ENCODE results near the gene ADA. TPM values are rescaled to one million over a fixed set of nuclear protein-coding genes. Genes with fewer than 3 reads are reported as not detected.

The ADA gene
- total RNA-seq, 2 experiments from 2014 or later, result 67.0 to 142 TPM

DNA sequence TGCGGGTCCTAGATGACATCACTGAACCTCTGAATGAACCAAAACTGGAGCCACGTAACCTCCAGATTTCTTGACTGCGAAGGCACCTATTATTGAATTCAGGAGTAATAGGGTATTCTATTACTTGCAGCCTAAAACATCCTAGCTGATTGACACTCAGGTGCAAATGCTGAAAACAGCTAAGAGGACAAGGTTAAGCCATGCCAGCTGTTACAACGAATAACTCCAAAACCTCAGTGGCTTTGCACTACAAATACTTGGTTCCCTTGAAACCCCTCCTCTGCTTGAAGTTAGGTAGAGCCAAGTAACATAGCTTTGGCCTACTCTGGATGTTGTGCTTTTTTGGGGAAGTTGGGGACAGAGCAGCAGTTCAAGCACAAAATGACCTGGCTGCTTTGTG is 42.7 kb upstream of the ADA start:
- Histone ChIP-seq H4K20me1 (ENCODE audit: insufficient read depth, low read length) (no peaks in the 10 kb centered on the region), H3K9me3 (ENCODE audit: low read length) (peaks cover 7% of the 10 kb centered on the region; the same call in 1 of the 2 replicates), H3K4me1 (ENCODE audit: insufficient read depth, low read length, poor library complexity, severe bottlenecking) (peaks cover 11% of the 10 kb centered on the region), H3K4me3 (ENCODE audit: low read depth, low read length, poor library complexity, severe bottlenecking) (no peak overlapping the region), H3K36me3 (ENCODE audit: insufficient read depth, low read length) (no peaks in the 10 kb centered on the region; the same call in 1 of the 2 replicates), H3K9me2 (ENCODE audit: insufficient read depth, low read length) (no peaks in the 10 kb centered on the region), H3K27ac (ENCODE audit: low read depth, low read length, poor library complexity, severe bottlenecking) (no peak overlapping the region), H3K79me2 (ENCODE audit: insufficient read depth, low read depth, low read length) (no peaks in the 10 kb centered on the region), H2AFZ (ENCODE audit: low read length) (peak overlapping the region; percentile 21; the same call in 1 of the 2 replicates), H3K4me2 (ENCODE audit: low read length) (no peak overlapping the region)
- CTCF ChIA-PET (ENCODE audit: unreplicated experiment), result no interaction called here
- no peak for TF ChIP-seq CTCF (conservative IDR thresholded peaks at IDR 0.05; ENCODE audit: low read length)
- TF ChIP-seq EZH2phosphoT487 (IDR thresholded peaks at IDR 0.05; ENCODE audit: borderline replicate concordance, low read depth, low read length), result no peak
- intact Hi-C loops (cut with micrococcal nuclease; ENCODE audit: unreplicated experiment), result no loop called here
- DNase-seq (ENCODE audit: low spot score), result no peak
- POLR2A ChIA-PET, result no interaction called here
- BruUV-seq (replicated peaks), result no TSS peak

- peaks cover 7% of the 10 kb centered on the region for H3K4me1 ChIP-seq (ENCODE audit: insufficient read depth, low read length, poor library complexity, severe bottlenecking)
- no peaks in the 10 kb centered on the region for H3K79me2 ChIP-seq (ENCODE audit: insufficient read depth, low read depth, low read length)
- H3K36me3 ChIP-seq (ENCODE audit: insufficient read depth, low read length), result no peaks in the 10 kb centered on the region; the same call in 1 of the 2 replicates
- no peak overlapping the region for H3K27ac ChIP-seq (ENCODE audit: low read depth, low read length, poor library complexity, severe bottlenecking)
- no peak overlapping the region for H3K4me3 ChIP-seq (ENCODE audit: low read depth, low read length, poor library complexity, severe bottlenecking)
- H3K9me3 ChIP-seq (ENCODE audit: low read length), result peaks cover 7% of the 10 kb centered on the region; the same call in 1 of the 2 replicates
- no peaks in the 10 kb centered on the region for H3K9me2 ChIP-seq (ENCODE audit: insufficient read depth, low read length)
- POLR2A ChIA-PET, result no interaction called here
- no peak for TF ChIP-seq CTCF (conservative IDR thresholded peaks at IDR 0.05; ENCODE audit: low read length)
- no peak for TF ChIP-seq EZH2phosphoT487 (IDR thresholded peaks at IDR 0.05; ENCODE audit: borderline replicate concordance, low read depth, low read length)
- no peak for DNase-seq (ENCODE audit: low spot score)
- intact Hi-C loops (cut with micrococcal nuclease; ENCODE audit: unreplicated experiment), result no loop called here
- no peaks in the 10 kb centered on the region for H4K20me1 ChIP-seq (ENCODE audit: insufficient read depth, low read length)
- CTCF ChIA-PET (ENCODE audit: unreplicated experiment), result no interaction called here
- peak overlapping the region; percentile 21; the same call in 1 of the 2 replicates for H2AFZ ChIP-seq (ENCODE audit: low read length)
- no TSS peak for BruUV-seq (replicated peaks)
- H3K4me2 ChIP-seq (ENCODE audit: low read length), result no peak overlapping the region
Measured at GRCh38 chr20:44693627-44694026, 42.1 kb upstream of the ADA start.

- H2AFZ ChIP-seq (ENCODE audit: low read length), result no peak overlapping the region
- H3K4me1 ChIP-seq (ENCODE audit: insufficient read depth, low read length, poor library complexity, severe bottlenecking), result peaks cover 4% of the 10 kb centered on the region
- no peaks in the 10 kb centered on the region for H3K9me2 ChIP-seq (ENCODE audit: insufficient read depth, low read length)
- CTCF ChIA-PET (ENCODE audit: unreplicated experiment), result no interaction called here
- no peak for DNase-seq (ENCODE audit: low spot score)
- H3K36me3 ChIP-seq (ENCODE audit: insufficient read depth, low read length), result no peaks in the 10 kb centered on the region; the same call in 1 of the 2 replicates
- TF ChIP-seq CTCF (conservative IDR thresholded peaks at IDR 0.05; ENCODE audit: low read length) (no peak), EZH2phosphoT487 (IDR thresholded peaks at IDR 0.05; ENCODE audit: borderline replicate concordance, low read depth, low read length) (no peak)
- no peaks in the 10 kb centered on the region for H3K79me2 ChIP-seq (ENCODE audit: insufficient read depth, low read depth, low read length)
- H3K4me3 ChIP-seq (ENCODE audit: low read depth, low read length, poor library complexity, severe bottlenecking), result no peak overlapping the region
- POLR2A ChIA-PET, result no interaction called here
- no peak overlapping the region for H3K4me2 ChIP-seq (ENCODE audit: low read length)
- H3K27ac ChIP-seq (ENCODE audit: low read depth, low read length, poor library complexity, severe bottlenecking), result no peak overlapping the region
- H3K9me3 ChIP-seq (ENCODE audit: low read length), result peaks cover 7% of the 10 kb centered on the region; the same call in 1 of the 2 replicates
- BruUV-seq (replicated peaks), result no TSS peak
- intact Hi-C loops (cut with micrococcal nuclease; ENCODE audit: unreplicated experiment), result no loop called here
- H4K20me1 ChIP-seq (ENCODE audit: insufficient read depth, low read length), result no peaks in the 10 kb centered on the region
Measured at GRCh38 chr20:44692932-44693480, 41.5 kb upstream of the ADA start.

Data from OCI-LY7 (cell line).